Measurements from ENCODE around the gene SH3BP5.

SH3BP5 gene

GRCh38 chr3:15325228-15325627 lies 7.2 kb downstream of the SH3BP5 start:
- DNase-seq: no peak

DNA sequence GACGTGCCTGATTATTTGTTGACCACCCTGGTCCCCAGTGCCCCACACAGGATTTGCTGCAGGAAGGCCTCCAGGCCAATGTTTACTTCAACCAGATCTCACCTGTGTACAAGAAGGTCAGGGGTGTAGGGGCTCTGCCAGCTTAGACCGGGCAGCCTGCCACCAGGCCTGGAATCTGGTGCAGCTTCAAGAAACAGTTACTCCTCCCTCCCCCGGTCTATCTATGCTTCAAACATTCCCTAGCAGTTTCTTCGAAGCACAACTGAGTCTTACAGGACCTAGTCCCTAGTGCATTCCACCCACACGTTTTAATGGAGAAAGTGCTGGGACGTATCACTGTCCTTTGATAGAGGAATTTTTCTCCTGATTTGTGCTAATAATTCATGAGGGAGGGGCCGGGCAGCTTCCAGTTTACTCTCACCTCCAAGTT lies 8.0 kb downstream of the SH3BP5 start:
- no peak for DNase-seq

DNA sequence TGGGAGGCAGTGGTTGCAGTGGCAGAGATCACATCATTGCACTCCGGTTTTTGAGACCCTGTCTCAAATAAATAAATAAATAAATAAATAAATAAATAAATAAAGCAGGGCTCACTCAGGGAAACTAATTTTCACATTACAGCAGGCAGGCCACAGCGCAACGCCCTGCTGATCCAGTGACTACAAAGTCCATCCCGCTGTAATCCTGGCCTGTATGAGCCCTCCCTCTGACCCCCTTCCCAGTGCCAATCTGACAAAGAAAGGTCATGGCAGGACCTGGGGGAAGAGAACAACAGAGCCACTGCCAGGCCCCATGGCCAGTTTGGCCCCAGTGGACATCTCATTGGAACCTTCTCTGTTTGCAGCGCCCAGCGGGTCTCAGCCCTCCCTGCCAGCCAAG lies 9.3 kb downstream of the SH3BP5 start:
- no peak for DNase-seq

DNA sequence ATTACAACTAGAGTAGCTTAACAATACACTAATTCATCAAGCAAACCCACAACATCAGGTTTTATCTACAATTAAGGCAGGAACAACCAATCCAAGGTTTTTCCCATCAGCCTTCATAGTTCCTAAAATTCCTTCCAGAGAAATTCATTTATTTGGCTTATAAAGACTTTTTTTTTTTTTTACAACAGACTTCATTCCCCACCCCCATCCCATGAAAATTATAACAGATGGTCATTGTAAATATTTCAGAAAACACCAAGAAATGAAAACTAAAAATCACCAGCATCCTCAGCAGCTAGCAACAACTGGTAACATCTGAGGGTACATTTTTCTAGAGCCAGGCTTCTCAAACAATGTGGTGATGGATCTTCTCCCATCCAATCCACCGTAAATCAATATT lies 11.0 kb downstream of the SH3BP5 start:
- DNase-seq: no peak

DNA sequence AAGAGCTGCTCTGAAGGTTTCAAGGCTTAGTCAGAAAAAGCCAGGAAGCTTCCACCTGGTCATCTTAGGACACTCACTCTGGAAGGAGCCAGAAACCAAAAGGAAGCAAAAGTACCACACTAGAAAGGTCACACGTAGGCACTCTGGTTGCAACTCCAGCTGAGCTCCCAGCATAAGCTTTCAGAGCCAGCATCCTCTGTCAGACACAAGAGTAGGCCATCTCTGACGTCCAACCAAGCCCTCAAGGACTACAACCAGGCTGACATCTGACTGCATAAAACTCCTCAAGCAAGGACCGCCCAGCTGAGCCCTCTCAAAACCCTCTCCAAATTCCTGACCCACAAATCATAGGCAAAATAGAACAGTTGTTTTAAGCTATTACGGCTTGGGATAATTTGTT lies 12.8 kb downstream of the SH3BP5 start:
- DNase-seq: no peak

DNA sequence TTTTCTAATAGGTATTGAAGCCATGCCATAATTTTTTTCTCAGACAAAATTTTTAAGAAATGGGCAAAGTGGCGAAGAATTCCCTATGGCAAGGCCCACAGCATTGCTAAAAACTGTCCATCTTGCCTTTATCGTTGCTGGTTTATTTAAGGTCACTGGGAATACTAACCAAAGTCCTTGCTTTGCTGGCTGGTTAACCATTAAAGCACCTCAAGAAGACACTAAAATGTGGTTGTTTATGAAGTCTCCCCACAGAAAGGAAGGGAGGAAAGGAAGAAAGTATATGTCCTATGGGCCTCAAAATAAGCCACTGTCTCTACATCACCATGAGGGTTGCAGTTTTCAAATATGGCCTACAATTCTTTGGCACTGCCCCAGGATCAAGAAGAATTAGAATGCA lies 13.2 kb downstream of the SH3BP5 start:
- no peak for DNase-seq

GRCh38 chr3:15318661-15319060 lies 13.7 kb downstream of the SH3BP5 start:
- no peak for DNase-seq

DNA sequence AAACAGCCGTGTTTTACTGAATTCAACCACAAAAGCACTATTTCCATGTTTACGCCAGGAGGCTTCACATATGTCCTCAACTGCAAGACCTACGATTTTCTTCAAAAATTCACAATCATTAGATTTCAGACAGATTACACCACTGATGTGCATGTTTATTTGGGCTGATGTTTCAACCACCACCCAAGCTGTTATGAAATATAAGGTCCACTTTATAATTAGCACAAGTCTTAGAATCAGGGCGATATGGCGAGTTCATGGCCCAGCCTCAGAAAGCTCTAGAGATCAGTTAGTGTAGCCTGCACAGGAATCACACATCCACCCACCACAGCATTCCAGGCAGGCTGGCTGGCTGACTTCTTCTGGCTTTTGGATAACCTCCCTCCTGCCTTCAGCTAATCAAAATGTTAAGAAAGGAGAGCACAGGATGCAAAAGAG lies 15.4 kb downstream of the SH3BP5 start:
- DNase-seq: peak; percentile 45 to 57

DNA sequence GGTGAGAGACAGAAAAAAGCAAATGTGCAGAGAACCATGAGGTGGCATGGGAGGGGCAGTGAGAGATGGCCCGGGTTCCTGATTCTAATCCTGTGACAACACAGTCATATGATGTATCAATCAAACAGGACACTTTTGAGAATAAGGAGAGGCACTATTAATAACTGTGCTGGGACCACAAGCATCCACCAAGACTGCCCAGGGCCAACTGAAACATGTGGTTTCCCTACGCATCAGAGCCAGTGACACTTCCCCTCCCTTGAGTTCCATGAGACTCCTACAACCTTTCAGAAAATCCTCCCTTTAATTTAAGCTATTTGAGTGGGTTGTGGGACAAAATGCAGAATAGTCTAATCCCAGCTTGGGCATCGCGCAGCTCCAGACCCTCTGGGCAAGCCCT lies 17.4 kb downstream of the SH3BP5 start:
- peak; percentile 77 to 84 for DNase-seq

DNA sequence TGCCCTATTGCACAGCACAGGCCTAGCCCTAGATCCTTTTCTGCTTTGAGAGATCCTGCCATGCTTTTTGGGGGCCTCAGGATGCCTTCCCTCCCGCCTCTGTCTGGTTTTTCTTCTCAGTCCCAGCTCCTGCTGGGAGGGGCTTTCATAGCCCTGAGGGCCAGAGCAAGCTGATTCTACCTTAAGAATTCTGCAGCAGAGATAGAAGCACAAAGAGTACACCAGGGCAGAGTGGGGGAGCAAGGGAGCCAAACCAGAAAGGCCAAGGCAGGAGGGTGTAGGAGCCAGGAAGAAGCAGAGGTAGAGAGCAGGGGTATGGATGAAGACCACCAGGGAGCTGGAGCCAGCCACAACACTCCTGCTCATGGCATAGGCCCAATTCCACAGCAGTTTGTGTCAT lies 18.1 kb downstream of the SH3BP5 start:
- DNase-seq: no peak

DNA sequence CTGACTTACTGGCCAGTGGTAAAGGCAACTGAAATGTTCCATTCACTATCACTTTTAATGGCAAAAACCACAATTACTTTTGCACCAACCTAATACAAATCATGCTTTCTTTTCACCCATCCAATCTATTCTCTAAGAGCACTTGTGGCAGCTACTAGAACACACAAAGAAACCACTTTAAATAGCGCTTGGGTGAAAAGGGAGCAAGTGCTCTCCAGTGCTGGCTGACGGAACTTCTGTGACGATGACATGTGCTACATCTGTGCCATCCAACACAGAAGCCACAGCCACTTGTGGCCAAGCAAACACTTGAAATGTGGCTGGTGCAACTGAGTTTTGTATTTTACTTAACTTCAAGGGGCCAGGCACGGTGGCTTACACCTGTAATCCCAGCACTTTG lies 18.9 kb downstream of the SH3BP5 start:
- no peak for DNase-seq

DNA sequence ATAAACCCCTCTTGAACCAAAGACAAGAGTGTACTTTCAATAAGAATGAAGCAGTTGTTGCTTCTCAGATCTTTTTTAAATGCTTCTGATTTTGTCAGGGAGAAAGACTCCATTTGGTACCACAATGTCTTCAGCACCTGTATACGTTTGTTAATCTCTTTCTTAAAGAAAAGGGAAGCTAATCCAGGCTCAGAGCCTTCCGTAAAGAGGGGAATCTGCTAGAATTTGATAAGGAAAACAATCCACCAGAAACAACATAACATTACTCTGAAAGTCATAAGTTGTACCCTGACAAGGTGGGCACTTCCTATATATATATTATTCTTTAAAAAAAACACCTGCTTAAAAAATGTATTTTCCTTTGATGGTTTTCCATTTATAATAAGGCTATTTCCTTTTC lies 19.8 kb downstream of the SH3BP5 start:
- no peak for DNase-seq

DNA sequence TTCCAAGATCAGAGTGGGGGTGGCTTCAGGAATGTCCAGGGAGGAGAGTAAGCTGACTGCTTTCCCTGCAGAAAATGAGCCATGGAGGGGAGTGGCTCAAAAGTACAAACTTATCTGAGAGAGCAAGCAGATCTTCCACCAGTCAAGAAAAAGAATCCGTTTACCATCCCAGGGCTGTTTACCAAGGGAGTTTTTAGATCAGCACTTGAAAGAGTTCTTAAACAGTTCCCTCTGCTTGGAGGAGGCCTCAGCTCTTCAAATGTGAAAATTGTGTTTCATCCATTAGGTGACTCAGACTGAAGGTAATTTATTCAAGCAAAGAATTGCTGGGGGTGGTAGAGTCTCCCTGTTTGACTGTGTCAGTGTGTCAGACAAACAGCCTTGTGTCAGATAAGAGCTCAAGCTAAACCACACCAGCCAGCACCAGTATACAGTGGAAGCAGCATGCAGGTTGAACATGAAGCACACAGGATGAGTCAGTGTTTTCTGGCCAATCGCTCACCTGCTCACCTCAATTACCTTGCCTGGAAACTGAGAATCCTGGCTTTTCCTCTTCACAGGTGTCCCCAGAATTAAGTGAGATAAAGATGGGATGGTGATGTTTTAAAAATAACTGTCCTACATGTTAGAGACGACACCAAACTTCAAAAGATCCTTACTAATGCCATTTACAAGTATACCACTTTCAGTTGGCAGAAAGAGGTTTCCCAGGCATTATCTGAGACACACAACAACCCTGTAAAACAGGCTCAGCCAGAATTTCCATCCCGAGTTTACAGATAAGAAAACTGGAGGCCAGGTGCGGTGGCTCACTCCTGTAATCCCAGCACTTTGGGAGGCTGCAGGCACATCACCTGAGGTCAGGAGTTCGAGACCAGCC lies 21.7 kb downstream of the SH3BP5 start:
- DNase-seq: no peak

- no peak for DNase-seq
Measured at GRCh38 chr3:15309662-15310335, 22.6 kb downstream of the SH3BP5 start.

GRCh38 chr3:15307580-15307979 lies 24.8 kb downstream of the SH3BP5 start:
- DNase-seq: no peak

- DNase-seq: no peak
Measured at GRCh38 chr3:15306979-15307359, 25.4 kb downstream of the SH3BP5 start.

GRCh38 chr3:15305359-15305844 lies 27.0 kb downstream of the SH3BP5 start:
- no peak for DNase-seq

DNA sequence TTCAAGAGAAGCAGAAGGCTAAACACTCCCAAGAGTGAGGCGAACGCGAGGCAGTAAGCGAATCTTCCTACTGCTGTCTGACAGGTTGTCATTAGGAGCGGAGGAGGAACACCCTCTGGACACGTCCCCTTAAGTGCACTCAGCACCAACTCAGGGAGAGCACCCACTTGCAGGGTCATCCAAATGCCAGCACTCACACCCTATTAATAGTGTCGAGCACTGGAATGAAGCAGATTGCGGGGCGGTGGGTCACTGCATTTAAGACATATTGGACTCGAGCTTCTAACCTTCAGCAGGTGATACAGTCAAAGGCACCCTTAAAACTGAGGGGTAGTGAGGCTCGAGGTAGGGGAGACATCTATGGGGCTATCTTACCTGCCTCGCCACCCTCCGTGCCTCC lies 28.7 kb downstream of the SH3BP5 start:
- DNase-seq: no peak

DNA sequence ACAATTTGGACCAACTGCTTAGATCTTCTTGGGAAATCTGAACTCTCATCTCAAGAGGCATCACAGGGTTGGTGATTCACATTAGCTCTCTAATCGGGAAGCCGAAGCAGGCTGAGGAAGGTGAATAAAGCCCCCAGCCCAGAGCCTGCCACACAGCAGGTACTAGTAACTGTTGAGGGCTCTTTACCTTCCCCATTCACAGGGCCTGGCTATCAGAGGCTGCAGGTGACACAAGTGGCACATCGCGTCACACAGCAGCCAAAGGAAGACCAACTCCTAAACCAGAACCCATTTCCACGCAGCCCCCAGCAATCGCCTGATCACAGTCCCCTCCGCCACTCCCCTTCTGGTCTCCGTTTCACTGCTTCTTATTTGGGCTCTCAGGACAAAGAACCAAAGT lies 29.2 kb downstream of the SH3BP5 start:
- no peak for DNase-seq

DNA sequence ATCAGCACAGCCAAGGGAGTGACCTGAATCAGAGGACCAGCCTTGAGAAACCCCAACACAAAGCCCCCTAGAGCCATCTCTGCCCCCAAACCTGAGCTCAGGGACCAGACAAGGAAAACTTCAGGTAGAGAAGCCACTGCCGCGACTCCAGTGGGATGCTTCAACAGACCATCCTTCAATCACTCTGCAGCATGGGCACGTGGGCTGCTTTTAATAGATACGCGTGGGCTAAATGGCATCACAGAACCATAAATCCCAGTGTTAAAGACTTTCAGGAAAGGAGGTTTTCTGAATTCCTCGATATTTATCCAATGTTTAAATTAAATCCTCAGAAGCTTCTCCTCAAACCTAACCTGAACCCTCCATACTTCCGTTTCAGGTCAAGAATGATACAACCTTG lies 30.6 kb downstream of the SH3BP5 start:
- DNase-seq: no peak

DNA sequence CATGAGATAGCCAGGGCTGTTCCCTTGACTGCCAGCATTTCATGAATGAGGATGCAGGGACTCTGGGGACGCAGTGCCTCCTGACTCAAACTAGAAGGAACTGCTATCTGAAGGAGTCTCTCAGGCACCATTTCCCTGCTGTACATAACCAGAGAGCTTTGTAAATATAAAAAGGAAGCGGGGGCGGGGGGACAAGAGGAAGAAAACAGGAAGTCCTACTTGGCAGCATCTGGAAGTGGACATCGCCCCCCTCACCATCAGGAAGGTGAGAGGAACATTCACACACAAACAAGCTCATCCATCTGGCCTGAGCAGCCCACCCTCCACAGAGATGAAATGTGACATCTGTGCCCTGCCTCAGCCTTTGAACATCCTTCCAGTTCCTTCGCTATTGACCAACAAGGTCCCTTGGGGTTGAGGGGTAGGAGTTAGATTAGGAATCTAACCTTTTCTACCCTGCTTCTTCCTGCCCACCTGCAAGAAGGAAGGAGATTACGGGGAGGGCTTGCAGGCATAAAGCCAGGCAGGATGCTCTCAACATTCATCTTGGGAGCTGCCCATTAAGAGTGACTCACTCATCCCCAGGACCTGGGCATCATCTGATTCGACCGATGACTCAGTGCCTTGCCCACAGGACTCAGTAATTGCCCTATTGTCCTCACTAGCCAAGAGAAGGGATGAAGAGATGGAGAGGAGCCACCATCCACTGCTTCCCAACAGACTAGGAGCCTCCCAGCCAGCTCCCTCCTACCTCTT lies 31.9 kb downstream of the SH3BP5 start:
- peak; percentile 73 to 88 for DNase-seq

DNA sequence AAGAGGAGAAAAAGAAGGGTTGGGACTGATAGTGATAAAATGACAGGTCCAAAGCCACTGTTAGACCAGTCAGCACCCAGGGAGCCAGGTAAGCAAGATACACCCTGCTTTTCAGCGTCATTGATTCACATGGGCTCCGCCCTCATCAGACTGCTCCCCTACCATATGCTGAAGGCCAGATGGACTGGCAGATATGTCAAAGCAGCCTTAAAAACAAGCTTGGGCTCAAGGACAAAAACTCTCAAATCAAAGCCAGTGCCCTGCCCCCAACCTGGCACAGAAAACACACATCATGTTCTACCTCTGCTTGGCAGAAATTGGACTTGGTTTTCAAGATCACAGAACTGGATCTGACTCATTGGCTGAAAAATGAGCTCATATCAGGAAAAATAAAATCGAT lies 33.4 kb downstream of the SH3BP5 start:
- DNase-seq: no peak

DNA sequence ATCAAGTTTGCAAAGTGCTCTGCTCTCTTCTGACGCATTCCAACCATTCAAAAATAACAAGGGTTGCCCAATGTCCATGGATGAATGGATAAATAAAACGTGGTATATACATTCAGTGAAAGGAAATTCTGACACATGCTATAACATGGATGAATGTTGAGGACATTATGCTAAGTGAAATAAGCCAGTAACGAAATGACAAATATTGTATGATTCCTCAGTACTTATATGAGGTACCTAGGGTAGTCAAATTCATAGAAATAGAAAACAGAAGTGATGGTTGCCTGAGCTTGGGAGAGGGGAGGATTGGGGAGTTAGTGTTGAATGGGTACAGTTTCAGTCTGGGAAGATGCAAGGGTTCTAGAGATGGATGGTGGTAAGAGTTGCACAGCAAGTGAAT lies 33.9 kb downstream of the SH3BP5 start:
- no peak for DNase-seq
